Measurements from ENCODE around the gene IL1RAP. TPM values are rescaled to one million over a fixed set of nuclear protein-coding genes. Genes with fewer than 3 reads are reported as not detected.

IL1RAP gene
- total RNA-seq, 2 experiments from 2014 or later: 13.7 to 14.7 TPM

- DNase-seq (no peak), ATAC-seq (ENCODE audit: poor library complexity) (no peak)
- Mint-ChIP-seq H3K27me3 (no peaks in the 10 kb centered on the region), H3K36me3 (ENCODE audit: low read depth) (peaks cover 13% of the 10 kb centered on the region), H3K4me3 (no peak overlapping the region), H3K4me1 (ENCODE audit: low read depth) (peaks cover 5% of the 10 kb centered on the region), H3K27ac (no peak overlapping the region), H3K9me3 (no peaks in the 10 kb centered on the region)
- H3K4me3 ChIP-seq (ENCODE audit: low read length): no peak overlapping the region
- intact Hi-C loops (cut with DNase I, micrococcal nuclease): no loop called here
- H3K4me1 ChIP-seq (ENCODE audit: insufficient read depth, low read length): no peaks in the 10 kb centered on the region
- H3K36me3 ChIP-seq (ENCODE audit: insufficient read depth, low read length): peaks cover 5% of the 10 kb centered on the region
- TF ChIP-seq CTCF (IDR thresholded peaks at IDR 0.05): no peak
- H3K27me3 ChIP-seq (ENCODE audit: control insufficient read depth in 1 of 2, insufficient read depth in 2 of 2, low read length in 2 of 2): no peaks in the 10 kb centered on the region
- POLR2A ChIA-PET: no interaction called here
- no peaks in the 10 kb centered on the region for H3K9me3 ChIP-seq (ENCODE audit: control insufficient read depth in 1 of 2, insufficient read depth in 1 of 2, low read length in 2 of 2)
- no peak overlapping the region for H3K27ac ChIP-seq (ENCODE audit: low read depth in 1 of 2, low read length in 2 of 2)
- CTCF ChIA-PET: no interaction called here
Observed at GRCh38 chr3:190526787-190527762, 13.2 kb downstream of the IL1RAP start.

DNA sequence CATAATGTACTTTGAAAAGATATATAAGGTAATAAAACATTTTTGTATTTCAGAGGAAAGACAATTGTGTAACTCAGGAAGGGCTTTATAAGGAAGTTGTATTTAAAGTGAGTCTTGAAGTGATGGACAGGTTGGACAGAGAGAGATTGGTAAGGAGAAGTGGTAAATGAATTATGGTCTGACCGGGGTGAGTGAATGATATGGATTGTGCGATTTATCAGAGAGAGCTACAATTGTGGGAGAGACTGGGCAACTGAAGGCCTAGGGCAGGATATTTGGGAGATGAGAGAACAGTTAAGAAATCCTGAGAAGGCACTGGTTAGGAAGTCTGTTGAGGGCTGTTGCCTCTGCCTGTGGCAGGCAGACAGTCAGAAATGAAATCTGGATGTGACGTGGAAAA, 14.8 kb downstream of the IL1RAP start:
- DNase-seq (no peak), ATAC-seq (ENCODE audit: poor library complexity) (no peak)
- no peaks in the 10 kb centered on the region for H3K9me3 ChIP-seq (ENCODE audit: control insufficient read depth in 1 of 2, insufficient read depth in 1 of 2, low read length in 2 of 2)
- POLR2A ChIA-PET: no interaction called here
- H3K9me3 Mint-ChIP-seq: no peaks in the 10 kb centered on the region
- no peak for TF ChIP-seq CTCF (IDR thresholded peaks at IDR 0.05)
- CTCF ChIA-PET: no interaction called here
- H3K4me1 Mint-ChIP-seq (ENCODE audit: low read depth): peaks cover 5% of the 10 kb centered on the region
- H3K4me3 Mint-ChIP-seq: no peak overlapping the region
- H3K27me3 Mint-ChIP-seq: no peaks in the 10 kb centered on the region
- no peaks in the 10 kb centered on the region for H3K27me3 ChIP-seq (ENCODE audit: control insufficient read depth in 1 of 2, insufficient read depth in 2 of 2, low read length in 2 of 2)
- H3K27ac Mint-ChIP-seq: no peak overlapping the region
- no peak overlapping the region for H3K27ac ChIP-seq (ENCODE audit: low read depth in 1 of 2, low read length in 2 of 2)
- H3K4me1 ChIP-seq (ENCODE audit: insufficient read depth, low read length): no peaks in the 10 kb centered on the region
- peaks cover 5% of the 10 kb centered on the region for H3K36me3 ChIP-seq (ENCODE audit: insufficient read depth, low read length)
- H3K4me3 ChIP-seq (ENCODE audit: low read length): no peak overlapping the region
- intact Hi-C loops (cut with DNase I, micrococcal nuclease): no loop called here
- peaks cover 13% of the 10 kb centered on the region for H3K36me3 Mint-ChIP-seq (ENCODE audit: low read depth)

DNA sequence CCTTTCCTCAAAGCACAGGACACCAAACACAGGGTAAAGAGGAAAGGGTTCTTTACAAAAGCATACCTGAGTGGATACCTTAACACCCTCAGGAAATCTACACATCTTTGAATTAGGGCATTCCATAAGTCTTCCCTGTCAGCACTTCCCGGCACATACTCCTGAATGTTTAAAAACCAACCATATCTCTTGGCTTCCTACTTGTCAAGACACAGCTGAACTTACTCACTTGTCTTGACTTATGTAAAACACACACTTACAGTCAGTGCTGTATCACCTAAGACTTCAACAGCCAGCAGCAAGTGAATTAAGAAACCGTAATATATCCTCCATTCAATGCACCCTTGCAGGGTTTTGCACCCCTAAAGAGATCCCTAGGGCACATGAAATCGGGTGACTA, 17.5 kb downstream of the IL1RAP start:
- no peaks in the 10 kb centered on the region for H3K9me3 ChIP-seq (ENCODE audit: control insufficient read depth in 1 of 2, insufficient read depth in 1 of 2, low read length in 2 of 2)
- no peak overlapping the region for H3K27ac ChIP-seq (ENCODE audit: low read depth in 1 of 2, low read length in 2 of 2)
- TF ChIP-seq CTCF (IDR thresholded peaks at IDR 0.05): no peak
- Mint-ChIP-seq H3K27ac (no peak overlapping the region), H3K4me1 (ENCODE audit: low read depth) (peaks cover 11% of the 10 kb centered on the region), H3K36me3 (ENCODE audit: low read depth) (peaks cover 13% of the 10 kb centered on the region), H3K27me3 (no peaks in the 10 kb centered on the region), H3K4me3 (no peak overlapping the region), H3K9me3 (no peaks in the 10 kb centered on the region)
- no peak overlapping the region for H3K4me3 ChIP-seq (ENCODE audit: low read length)
- ATAC-seq (ENCODE audit: poor library complexity): no peak
- ChIA-PET CTCF (no interaction called here), POLR2A (no interaction called here)
- intact Hi-C loops (cut with DNase I, micrococcal nuclease): no loop called here
- H3K4me1 ChIP-seq (ENCODE audit: insufficient read depth, low read length): no peaks in the 10 kb centered on the region
- DNase-seq: no peak
- H3K36me3 ChIP-seq (ENCODE audit: insufficient read depth, low read length): peaks cover 5% of the 10 kb centered on the region
- no peaks in the 10 kb centered on the region for H3K27me3 ChIP-seq (ENCODE audit: control insufficient read depth in 1 of 2, insufficient read depth in 2 of 2, low read length in 2 of 2)

Measured in CD4-positive, alpha-beta T cell (primary cell).